ENCODE measurements around the gene KLF17. TPM values are rescaled to one million over a fixed set of nuclear protein-coding genes. Genes with fewer than 3 reads are reported as not detected.

KLF17 gene
- total and polyA plus RNA-seq, 2 donors (not counting 1 experiment from before 2014, with no cell fraction given), result not detected

GRCh38 chr1:44141531-44141930, 22.9 kb downstream of the KLF17 start, which contains the start of gene KLF18:
Gene KLF18 (minus strand): TSS chr1:44141631. CDS start chr1:44141631, 0 bp downstream.
- H3K4me3 Mint-ChIP-seq, result no peak within 1 kb of the TSS
- Histone ChIP-seq H3K9ac (ENCODE audit: low read length) (no peak within 1 kb of the TSS), H3K4me2 (replicated peaks; ENCODE audit: low read depth, low read length, poor library complexity, severe bottlenecking) (no peak within 1 kb of the TSS), H4K20me1 (ENCODE audit: control insufficient read depth, insufficient read depth, low read length, poor library complexity, severe bottlenecking) (no peaks in the 10 kb centered on the region), H3K36me3 (replicated peaks in 1 of 2; ENCODE audit: control extremely low read depth in 1 of 2, control insufficient read depth in 1 of 2, extremely low read depth in 1 of 2, insufficient read depth in 2 of 2, low read length in 1 of 2) (no peaks in the 10 kb centered on the region), H3K4me1 (ENCODE audit: control insufficient read depth in 2 of 2, insufficient read depth in 2 of 2, low read length in 2 of 2) (no peaks in the 10 kb centered on the region), H2AFZ (ENCODE audit: insufficient read depth, low read depth, low read length, poor library complexity, severe bottlenecking) (no peak within 1 kb of the TSS), H3K27ac (ENCODE audit: low read length in 2 of 2) (no peak within 1 kb of the TSS), H3K79me2 (ENCODE audit: control insufficient read depth, insufficient read depth, low read length) (no peaks in the 10 kb centered on the region), H3K4me3 (ENCODE audit: control extremely low read depth in 1 of 5, extremely low read depth in 1 of 5, insufficient read depth in 1 of 5, low read depth in 2 of 5, low read length in 4 of 5) (no peak within 1 kb of the TSS), H3K27me3 (replicated peaks in 1 of 4; ENCODE audit: control extremely low read depth in 1 of 4, control insufficient read depth in 3 of 4, insufficient read depth in 4 of 4, low read length in 3 of 4) (peaks cover 0 to 5% (median 1%) of the 10 kb centered on the region in 4 experiments), H3K9me3 (ENCODE audit: control extremely low read depth in 1 of 3, control insufficient read depth in 2 of 3, insufficient read depth in 1 of 3, low read length in 2 of 3) (peaks cover 3 to 22% (median 22%) of the 10 kb centered on the region in 3 donors)
- H3K4me1 Mint-ChIP-seq, result no peaks in the 10 kb centered on the region
- ChIA-PET POLR2A (no interaction called here), CTCF (no interaction called here)
- no CpG with 5 or more reads among the region's 1 CpG for WGBS (ENCODE audit: insufficient coverage)
- peaks cover 9% of the 10 kb centered on the region for H3K9me3 Mint-ChIP-seq (ENCODE audit: insufficient read depth)
- intact Hi-C loops (cut with micrococcal nuclease), result no loop called here
- H3K27ac Mint-ChIP-seq, result no peak within 1 kb of the TSS
- TF ChIP-seq CTCF (IDR thresholded peaks at IDR 0.05), result no peak
- no peak for TF ChIP-seq EZH2 (IDR thresholded peaks at IDR 0.05; ENCODE audit: borderline replicate concordance, insufficient read depth, low read depth, low read length, poor library complexity, severe bottlenecking)
- H3K27me3 Mint-ChIP-seq, result peaks cover 3% of the 10 kb centered on the region
- ATAC-seq (ENCODE audit: low read depth) (no peak), DNase-seq (no peak)

GRCh38 chr1:44144962-44145756, 26.5 kb downstream of the KLF17 start:
- no peaks in the 10 kb centered on the region for H3K36me3 ChIP-seq (replicated peaks in 1 of 2; ENCODE audit: control extremely low read depth in 1 of 2, control insufficient read depth in 1 of 2, extremely low read depth in 1 of 2, insufficient read depth in 2 of 2, low read length in 1 of 2)
- 100% methylated on average over 1 of the region's 2 CpGs for WGBS (ENCODE audit: insufficient coverage)
- Mint-ChIP-seq H3K9me3 (ENCODE audit: insufficient read depth) (peaks cover 9% of the 10 kb centered on the region), H3K4me3 (no peak overlapping the region), H3K4me1 (no peaks in the 10 kb centered on the region), H3K27ac (no peak overlapping the region), H3K27me3 (peaks cover 13% of the 10 kb centered on the region)
- peaks cover 3 to 27% (median 22%) of the 10 kb centered on the region in 3 donors for H3K9me3 ChIP-seq (ENCODE audit: control extremely low read depth in 1 of 3, control insufficient read depth in 2 of 3, insufficient read depth in 1 of 3, low read length in 2 of 3)
- no peak overlapping the region for H3K4me3 ChIP-seq (ENCODE audit: control extremely low read depth in 1 of 5, extremely low read depth in 1 of 5, insufficient read depth in 1 of 5, low read depth in 2 of 5, low read length in 4 of 5)
- ATAC-seq (ENCODE audit: low read depth) (no peak), DNase-seq (no peak)
- TF ChIP-seq CTCF (IDR thresholded peaks at IDR 0.05) (no peak), EZH2 (IDR thresholded peaks at IDR 0.05; ENCODE audit: borderline replicate concordance, insufficient read depth, low read depth, low read length, poor library complexity, severe bottlenecking) (no peak)
- H3K9ac ChIP-seq (ENCODE audit: low read length), result no peak overlapping the region
- ChIA-PET POLR2A (no interaction called here), CTCF (no interaction called here)
- H3K27me3 ChIP-seq (replicated peaks in 1 of 4; ENCODE audit: control extremely low read depth in 1 of 4, control insufficient read depth in 3 of 4, insufficient read depth in 4 of 4, low read length in 3 of 4), result peaks cover 0 to 5% (median 0%) of the 10 kb centered on the region in 4 experiments
- H4K20me1 ChIP-seq (ENCODE audit: control insufficient read depth, insufficient read depth, low read length, poor library complexity, severe bottlenecking), result no peaks in the 10 kb centered on the region
- intact Hi-C loops (cut with micrococcal nuclease), result no loop called here
- H2AFZ ChIP-seq (ENCODE audit: insufficient read depth, low read depth, low read length, poor library complexity, severe bottlenecking), result no peak overlapping the region
- no peak overlapping the region for H3K4me2 ChIP-seq (replicated peaks; ENCODE audit: low read depth, low read length, poor library complexity, severe bottlenecking)
- H3K79me2 ChIP-seq (ENCODE audit: control insufficient read depth, insufficient read depth, low read length), result no peaks in the 10 kb centered on the region
- no peak overlapping the region for H3K27ac ChIP-seq (ENCODE audit: low read length in 2 of 2)
- no peaks in the 10 kb centered on the region for H3K4me1 ChIP-seq (ENCODE audit: control insufficient read depth in 2 of 2, insufficient read depth in 2 of 2, low read length in 2 of 2)
